ENCODE measurements around the gene PRKRIP1. TPM values are rescaled to one million over a fixed set of nuclear protein-coding genes. Genes with fewer than 3 reads are reported as not detected.

PRKRIP1 gene
- total and polyA plus RNA-seq, 2 experiments from 2014 or later: 25.5 to 29.1 TPM

- TF ChIP-seq, protein P1, sequence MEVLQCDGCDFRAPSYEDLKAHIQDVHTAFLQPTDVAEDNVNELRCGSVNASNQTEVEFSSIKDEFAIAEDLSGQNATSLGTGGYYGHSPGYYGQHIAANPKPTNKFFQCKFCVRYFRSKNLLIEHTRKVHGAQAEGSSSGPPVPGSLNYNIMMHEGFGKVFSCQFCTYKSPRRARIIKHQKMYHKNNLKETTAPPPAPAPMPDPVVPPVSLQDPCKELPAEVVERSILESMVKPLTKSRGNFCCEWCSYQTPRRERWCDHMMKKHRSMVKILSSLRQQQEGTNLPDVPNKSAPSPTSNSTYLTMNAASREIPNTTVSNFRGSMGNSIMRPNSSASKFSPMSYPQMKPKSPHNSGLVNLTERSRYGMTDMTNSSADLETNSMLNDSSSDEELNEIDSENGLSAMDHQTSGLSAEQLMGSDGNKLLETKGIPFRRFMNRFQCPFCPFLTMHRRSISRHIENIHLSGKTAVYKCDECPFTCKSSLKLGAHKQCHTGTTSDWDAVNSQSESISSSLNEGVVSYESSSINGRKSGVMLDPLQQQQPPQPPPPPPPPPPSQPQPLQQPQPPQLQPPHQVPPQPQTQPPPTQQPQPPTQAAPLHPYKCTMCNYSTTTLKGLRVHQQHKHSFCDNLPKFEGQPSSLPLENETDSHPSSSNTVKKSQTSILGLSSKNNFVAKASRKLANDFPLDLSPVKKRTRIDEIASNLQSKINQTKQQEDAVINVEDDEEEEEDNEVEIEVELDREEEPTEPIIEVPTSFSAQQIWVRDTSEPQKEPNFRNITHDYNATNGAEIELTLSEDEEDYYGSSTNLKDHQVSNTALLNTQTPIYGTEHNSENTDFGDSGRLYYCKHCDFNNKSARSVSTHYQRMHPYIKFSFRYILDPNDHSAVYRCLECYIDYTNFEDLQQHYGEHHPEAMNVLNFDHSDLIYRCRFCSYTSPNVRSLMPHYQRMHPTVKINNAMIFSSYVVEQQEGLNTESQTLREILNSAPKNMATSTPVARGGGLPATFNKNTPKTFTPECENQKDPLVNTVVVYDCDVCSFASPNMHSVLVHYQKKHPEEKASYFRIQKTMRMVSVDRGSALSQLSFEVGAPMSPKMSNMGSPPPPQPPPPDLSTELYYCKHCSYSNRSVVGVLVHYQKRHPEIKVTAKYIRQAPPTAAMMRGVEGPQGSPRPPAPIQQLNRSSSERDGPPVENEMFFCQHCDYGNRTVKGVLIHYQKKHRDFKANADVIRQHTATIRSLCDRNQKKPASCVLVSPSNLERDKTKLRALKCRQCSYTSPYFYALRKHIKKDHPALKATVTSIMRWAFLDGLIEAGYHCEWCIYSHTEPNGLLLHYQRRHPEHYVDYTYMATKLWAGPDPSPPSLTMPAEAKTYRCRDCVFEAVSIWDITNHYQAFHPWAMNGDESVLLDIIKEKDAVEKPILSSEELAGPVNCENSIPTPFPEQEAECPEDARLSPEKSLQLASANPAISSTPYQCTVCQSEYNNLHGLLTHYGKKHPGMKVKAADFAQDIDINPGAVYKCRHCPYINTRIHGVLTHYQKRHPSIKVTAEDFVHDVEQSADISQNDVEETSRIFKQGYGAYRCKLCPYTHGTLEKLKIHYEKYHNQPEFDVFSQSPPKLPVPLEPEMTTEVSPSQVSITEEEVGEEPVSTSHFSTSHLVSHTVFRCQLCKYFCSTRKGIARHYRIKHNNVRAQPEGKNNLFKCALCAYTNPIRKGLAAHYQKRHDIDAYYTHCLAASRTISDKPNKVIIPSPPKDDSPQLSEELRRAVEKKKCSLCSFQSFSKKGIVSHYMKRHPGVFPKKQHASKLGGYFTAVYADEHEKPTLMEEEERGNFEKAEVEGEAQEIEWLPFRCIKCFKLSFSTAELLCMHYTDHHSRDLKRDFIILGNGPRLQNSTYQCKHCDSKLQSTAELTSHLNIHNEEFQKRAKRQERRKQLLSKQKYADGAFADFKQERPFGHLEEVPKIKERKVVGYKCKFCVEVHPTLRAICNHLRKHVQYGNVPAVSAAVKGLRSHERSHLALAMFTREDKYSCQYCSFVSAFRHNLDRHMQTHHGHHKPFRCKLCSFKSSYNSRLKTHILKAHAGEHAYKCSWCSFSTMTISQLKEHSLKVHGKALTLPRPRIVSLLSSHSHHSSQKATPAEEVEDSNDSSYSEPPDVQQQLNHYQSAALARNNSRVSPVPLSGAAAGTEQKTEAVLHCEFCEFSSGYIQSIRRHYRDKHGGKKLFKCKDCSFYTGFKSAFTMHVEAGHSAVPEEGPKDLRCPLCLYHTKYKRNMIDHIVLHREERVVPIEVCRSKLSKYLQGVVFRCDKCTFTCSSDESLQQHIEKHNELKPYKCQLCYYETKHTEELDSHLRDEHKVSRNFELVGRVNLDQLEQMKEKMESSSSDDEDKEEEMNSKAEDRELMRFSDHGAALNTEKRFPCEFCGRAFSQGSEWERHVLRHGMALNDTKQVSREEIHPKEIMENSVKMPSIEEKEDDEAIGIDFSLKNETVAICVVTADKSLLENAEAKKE (CRISPR knock-in tag; IDR thresholded peaks at IDR 0.05): no peak
- TF ChIP-seq JUNB (IDR thresholded peaks at IDR 0.05; ENCODE audit: unreplicated experiment) (no peak), STAT1 (IDR thresholded peaks at IDR 0.05; ENCODE audit: unreplicated experiment) (no peak)
Measured at GRCh38 chr7:102392330-102392729, 3.8 kb upstream of the PRKRIP1 start (continued).

DNA sequence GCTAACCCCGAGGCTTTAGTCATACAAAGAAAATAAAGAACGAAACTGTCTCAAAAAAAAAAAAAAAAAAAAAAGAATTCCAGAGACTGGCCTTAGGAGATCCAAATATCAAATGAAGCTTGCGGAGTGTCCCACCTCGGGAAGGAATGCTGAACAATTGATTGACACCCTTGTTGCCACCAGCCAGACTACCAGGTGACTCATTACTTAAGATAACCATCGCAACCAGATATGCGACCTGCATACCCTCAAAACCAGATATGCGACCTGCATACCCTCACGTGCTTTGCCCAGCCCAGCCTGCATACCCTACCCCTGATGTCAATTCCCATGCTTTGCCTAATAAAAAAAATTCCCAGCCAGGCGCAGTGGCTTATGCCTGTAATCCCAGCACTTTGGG lies 2.7 kb upstream of the PRKRIP1 start:
- peaks cover 15% of the 10 kb centered on the region for H3F3A ChIP-seq (replicated peaks; ENCODE audit: low read depth)
- ATAC-seq (no peak), DNase-seq (ENCODE audit: low spot score) (no peak)
- no peaks in the 10 kb centered on the region for H3K27me3 ChIP-seq (ENCODE audit: insufficient read depth)
- H3K4me2 ChIP-seq: no peak overlapping the region
- H3K27ac ChIP-seq (ENCODE audit: low read depth): peak overlapping the region; percentile 30; the same call in 1 of the 2 replicates
- peaks cover 22% of the 10 kb centered on the region for H3K36me3 Mint-ChIP-seq (ENCODE audit: low read depth)
- H3K36me3 ChIP-seq (ENCODE audit: insufficient read depth): peaks cover 3% of the 10 kb centered on the region; the same call in 1 of the 2 replicates
- peaks cover 20% of the 10 kb centered on the region for H3K79me2 ChIP-seq (replicated peaks; ENCODE audit: insufficient read depth)
- no peaks in the 10 kb centered on the region; the same call in 1 of the 2 replicates for H4K20me1 ChIP-seq (replicated peaks; ENCODE audit: insufficient read depth)
- H3K4me3 Mint-ChIP-seq: no peak overlapping the region
- H2AFZ ChIP-seq: no peak overlapping the region
- H3K9me3 Mint-ChIP-seq: no peaks in the 10 kb centered on the region
- peaks cover 21% of the 10 kb centered on the region for H3K27me3 Mint-ChIP-seq (ENCODE audit: insufficient read depth, low read depth, poor library complexity)
- H3K4me1 ChIP-seq (ENCODE audit: insufficient read depth): no peaks in the 10 kb centered on the region; the same call in none of the 2 replicates
- no peak overlapping the region for H3K27ac Mint-ChIP-seq
- H3K9me2 ChIP-seq (ENCODE audit: insufficient read depth): no peaks in the 10 kb centered on the region
- H3K4me3 ChIP-seq: no peak overlapping the region
- peaks cover 12% of the 10 kb centered on the region for H3K4me1 Mint-ChIP-seq
- no peak for TF ChIP-seq ZNF114 (CRISPR knock-in tag; IDR thresholded peaks at IDR 0.05)
- TF ChIP-seq, protein P2, sequence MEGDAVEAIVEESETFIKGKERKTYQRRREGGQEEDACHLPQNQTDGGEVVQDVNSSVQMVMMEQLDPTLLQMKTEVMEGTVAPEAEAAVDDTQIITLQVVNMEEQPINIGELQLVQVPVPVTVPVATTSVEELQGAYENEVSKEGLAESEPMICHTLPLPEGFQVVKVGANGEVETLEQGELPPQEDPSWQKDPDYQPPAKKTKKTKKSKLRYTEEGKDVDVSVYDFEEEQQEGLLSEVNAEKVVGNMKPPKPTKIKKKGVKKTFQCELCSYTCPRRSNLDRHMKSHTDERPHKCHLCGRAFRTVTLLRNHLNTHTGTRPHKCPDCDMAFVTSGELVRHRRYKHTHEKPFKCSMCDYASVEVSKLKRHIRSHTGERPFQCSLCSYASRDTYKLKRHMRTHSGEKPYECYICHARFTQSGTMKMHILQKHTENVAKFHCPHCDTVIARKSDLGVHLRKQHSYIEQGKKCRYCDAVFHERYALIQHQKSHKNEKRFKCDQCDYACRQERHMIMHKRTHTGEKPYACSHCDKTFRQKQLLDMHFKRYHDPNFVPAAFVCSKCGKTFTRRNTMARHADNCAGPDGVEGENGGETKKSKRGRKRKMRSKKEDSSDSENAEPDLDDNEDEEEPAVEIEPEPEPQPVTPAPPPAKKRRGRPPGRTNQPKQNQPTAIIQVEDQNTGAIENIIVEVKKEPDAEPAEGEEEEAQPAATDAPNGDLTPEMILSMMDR (conservative IDR thresholded peaks at IDR 0.05; ENCODE audit: low read depth in 2 of 2): no peak
- TF ChIP-seq STAT1 (IDR thresholded peaks at IDR 0.05; ENCODE audit: unreplicated experiment): no peak
- TF ChIP-seq, protein P3, sequence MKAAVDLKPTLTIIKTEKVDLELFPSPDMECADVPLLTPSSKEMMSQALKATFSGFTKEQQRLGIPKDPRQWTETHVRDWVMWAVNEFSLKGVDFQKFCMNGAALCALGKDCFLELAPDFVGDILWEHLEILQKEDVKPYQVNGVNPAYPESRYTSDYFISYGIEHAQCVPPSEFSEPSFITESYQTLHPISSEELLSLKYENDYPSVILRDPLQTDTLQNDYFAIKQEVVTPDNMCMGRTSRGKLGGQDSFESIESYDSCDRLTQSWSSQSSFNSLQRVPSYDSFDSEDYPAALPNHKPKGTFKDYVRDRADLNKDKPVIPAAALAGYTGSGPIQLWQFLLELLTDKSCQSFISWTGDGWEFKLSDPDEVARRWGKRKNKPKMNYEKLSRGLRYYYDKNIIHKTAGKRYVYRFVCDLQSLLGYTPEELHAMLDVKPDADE (IDR thresholded peaks at IDR 0.05): no peak
- TF ChIP-seq, protein P1 (CRISPR knock-in tag; IDR thresholded peaks at IDR 0.05): no peak

All from GM23338 (cell line).